ES-I3 (cell line): ENCODE measurements around the gene AKAP13.

Source experiments
- H3K36me3 ChIP-seq: 2 replicates; pipeline ENCODE4 v1.6.1; 2013; ENCODE audit warnings: mild to moderate bottlenecking, low read length, control low read depth, moderate library complexity; ENCODE audit not compliant: insufficient read depth
- H3K4me1 ChIP-seq: 2 replicates; pipeline ENCODE4 v1.6.1; 2013; ENCODE audit warnings: mild to moderate bottlenecking, control low read depth, low read length; ENCODE audit not compliant: insufficient read depth
- H3K9ac ChIP-seq: 2 replicates; pipeline ENCODE4 v1.6.1; 2013; ENCODE audit warnings: low read depth, mild to moderate bottlenecking, low read length, moderate library complexity
- H3K9me3 ChIP-seq: 2 replicates; pipeline ENCODE4 v1.6.1; 2013; ENCODE audit warnings: mild to moderate bottlenecking, low read length, moderate library complexity; ENCODE audit not compliant: control insufficient read depth, insufficient read depth

Gene AKAP13

GRCh38 chr15:85404918-85405866 is 24.8 kb downstream of the AKAP13 start:
- H3K36me3 ChIP-seq: no peaks in the 10 kb centered on the region
- peaks cover 45% of the 10 kb centered on the region for H3K4me1 ChIP-seq
- H3K9me3 ChIP-seq: no peaks in the 10 kb centered on the region
- no peak overlapping the region for H3K9ac ChIP-seq

- H3K9ac ChIP-seq: no peak overlapping the region
- H3K9me3 ChIP-seq: no peaks in the 10 kb centered on the region
- no peaks in the 10 kb centered on the region for H3K36me3 ChIP-seq
- H3K4me1 ChIP-seq: peaks cover 36% of the 10 kb centered on the region
Measured at GRCh38 chr15:85406916-85407315, 26.5 kb downstream of the AKAP13 start.

- no peak overlapping the region for H3K9ac ChIP-seq
- H3K4me1 ChIP-seq: peaks cover 32% of the 10 kb centered on the region
Measured at GRCh38 chr15:85407421-85408269, 27.2 kb downstream of the AKAP13 start.

GRCh38 chr15:85408270-85408746 is 27.9 kb downstream of the AKAP13 start:
- Histone ChIP-seq H3K9ac (no peak overlapping the region), H3K4me1 (peaks cover 36% of the 10 kb centered on the region), H3K36me3 (no peaks in the 10 kb centered on the region), H3K9me3 (no peaks in the 10 kb centered on the region)

More at GRCh38 chr15:85407421-85408269, 27.2 kb downstream of the AKAP13 start:
- no peaks in the 10 kb centered on the region for H3K36me3 ChIP-seq
- no peaks in the 10 kb centered on the region for H3K9me3 ChIP-seq

GRCh38 chr15:85412066-85412465 is 31.7 kb downstream of the AKAP13 start:
- Histone ChIP-seq H3K4me1 (peaks cover 20% of the 10 kb centered on the region), H3K9ac (no peak overlapping the region), H3K9me3 (no peaks in the 10 kb centered on the region), H3K36me3 (no peaks in the 10 kb centered on the region)

- H3K36me3 ChIP-seq: no peaks in the 10 kb centered on the region
- no peak overlapping the region for H3K9ac ChIP-seq
- H3K9me3 ChIP-seq: no peaks in the 10 kb centered on the region
- peaks cover 14% of the 10 kb centered on the region for H3K4me1 ChIP-seq
Measured at GRCh38 chr15:85412956-85413854, 32.8 kb downstream of the AKAP13 start.

- Histone ChIP-seq H3K9me3 (no peaks in the 10 kb centered on the region), H3K9ac (no peak overlapping the region), H3K4me1 (peaks cover 14% of the 10 kb centered on the region)
Measured at GRCh38 chr15:85414037-85414436, 33.6 kb downstream of the AKAP13 start.

GRCh38 chr15:85414495-85414894 is 34.1 kb downstream of the AKAP13 start:
- H3K36me3 ChIP-seq: no peaks in the 10 kb centered on the region
- H3K9me3 ChIP-seq: no peaks in the 10 kb centered on the region
- peaks cover 14% of the 10 kb centered on the region for H3K4me1 ChIP-seq
- H3K9ac ChIP-seq: no peak overlapping the region

More at GRCh38 chr15:85414037-85414436, 33.6 kb downstream of the AKAP13 start:
- no peaks in the 10 kb centered on the region for H3K36me3 ChIP-seq

- Histone ChIP-seq H3K36me3 (no peaks in the 10 kb centered on the region), H3K9me3 (no peaks in the 10 kb centered on the region), H3K4me1 (peaks cover 14% of the 10 kb centered on the region), H3K9ac (no peak overlapping the region)
Measured at GRCh38 chr15:85414991-85415390, 34.6 kb downstream of the AKAP13 start.

GRCh38 chr15:85415783-85416182 is 35.4 kb downstream of the AKAP13 start:
- Histone ChIP-seq H3K36me3 (no peaks in the 10 kb centered on the region), H3K4me1 (peaks cover 16% of the 10 kb centered on the region), H3K9me3 (no peaks in the 10 kb centered on the region), H3K9ac (no peak overlapping the region)

GRCh38 chr15:85417276-85417675 is 36.9 kb downstream of the AKAP13 start:
- no peaks in the 10 kb centered on the region for H3K36me3 ChIP-seq
- no peaks in the 10 kb centered on the region for H3K9me3 ChIP-seq
- H3K4me1 ChIP-seq: peaks cover 20% of the 10 kb centered on the region
- no peak overlapping the region for H3K9ac ChIP-seq

- Histone ChIP-seq H3K9me3 (no peaks in the 10 kb centered on the region), H3K4me1 (peaks cover 6% of the 10 kb centered on the region; the same call in 1 of the 2 replicates), H3K9ac (no peak overlapping the region), H3K36me3 (no peaks in the 10 kb centered on the region)
Measured at GRCh38 chr15:85419161-85419560, 38.8 kb downstream of the AKAP13 start.

GRCh38 chr15:85421116-85421925 is 40.9 kb downstream of the AKAP13 start:
- no peak overlapping the region for H3K9ac ChIP-seq
- H3K36me3 ChIP-seq: no peaks in the 10 kb centered on the region
- H3K9me3 ChIP-seq: no peaks in the 10 kb centered on the region
- H3K4me1 ChIP-seq: peaks cover 6% of the 10 kb centered on the region; the same call in 1 of the 2 replicates
